ENCODE measurements around the gene TNS3.

TNS3 gene

DNA sequence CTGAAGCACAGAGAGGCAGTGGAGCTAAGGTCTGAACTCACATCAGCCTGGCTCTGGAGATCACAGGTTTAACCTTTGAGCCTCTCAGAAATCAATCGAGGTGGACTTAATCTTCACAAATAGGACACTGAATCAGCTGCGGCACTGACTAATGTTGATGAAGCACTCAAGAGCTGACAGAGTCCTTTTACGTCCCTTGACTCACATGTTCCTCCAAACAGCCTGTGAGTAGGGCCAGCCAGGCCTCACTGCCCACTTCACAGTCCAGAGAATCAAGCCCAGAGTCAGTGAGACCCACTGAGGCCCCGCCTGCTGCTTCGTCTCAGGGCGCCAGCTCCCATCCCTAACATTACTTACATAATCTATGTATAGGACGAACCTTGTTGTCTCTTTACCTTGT is 63.1 kb downstream of the TNS3 start:
- DNase-seq, result no peak

DNA sequence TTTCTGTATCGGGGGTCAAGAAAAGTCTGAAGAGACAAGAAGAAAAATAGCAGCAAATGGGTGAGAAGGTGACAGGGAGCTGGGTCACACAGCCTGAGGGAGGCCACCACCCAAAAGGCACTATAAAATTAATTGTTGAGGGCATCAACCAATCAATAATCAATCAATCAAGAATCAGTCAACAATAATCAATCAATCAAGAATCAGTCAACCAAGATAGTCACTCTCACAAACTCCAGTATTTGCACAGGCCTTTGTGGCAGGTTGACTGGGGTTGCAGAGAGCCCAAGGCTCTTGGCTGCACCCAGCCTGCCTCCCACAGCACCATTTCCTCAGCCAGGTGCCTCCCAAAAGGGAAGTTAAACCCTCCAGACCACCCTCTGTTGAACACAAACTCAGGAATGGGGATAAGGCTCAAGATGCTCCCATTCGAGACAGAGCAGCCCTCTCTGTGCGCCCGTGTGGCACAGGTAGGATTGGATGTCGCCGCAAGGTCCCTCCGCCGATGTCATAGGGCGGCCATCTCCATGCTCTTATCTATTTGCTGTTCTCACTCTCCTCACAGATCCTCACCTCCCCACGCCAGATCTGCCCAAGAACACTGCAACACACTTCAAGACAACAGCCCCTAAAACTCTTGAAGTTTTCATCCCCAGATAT is 64.0 kb downstream of the TNS3 start:
- DNase-seq, result no peak

DNA sequence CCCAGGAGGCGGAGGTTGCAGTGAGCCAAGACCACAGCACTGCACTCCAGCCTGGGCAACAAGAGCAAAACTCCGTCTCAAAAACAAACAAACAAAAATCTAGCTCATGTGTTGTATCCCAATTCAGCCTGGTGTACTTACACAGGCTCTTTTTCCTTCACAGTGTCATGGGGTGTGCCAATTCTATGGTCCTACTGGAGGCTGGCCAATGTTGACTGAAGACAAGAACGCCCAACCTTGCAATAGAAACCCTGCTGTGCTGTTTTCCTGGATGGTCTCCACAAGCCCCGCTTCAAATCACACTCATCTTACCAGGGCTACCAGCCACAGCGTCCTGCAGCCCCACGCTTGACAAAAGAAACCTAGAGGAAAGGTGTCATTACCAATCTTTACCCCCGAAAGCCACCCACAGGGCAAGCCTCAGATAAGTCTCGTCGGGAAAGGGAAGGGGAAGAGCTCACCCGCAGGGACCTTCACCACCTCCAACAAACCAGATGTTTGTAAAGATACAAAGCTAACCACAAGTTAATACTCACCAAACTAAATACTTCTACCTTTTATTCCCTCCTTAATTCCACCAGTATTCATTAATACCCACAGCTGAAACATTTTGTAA is 64.8 kb downstream of the TNS3 start:
- no peak for DNase-seq

DNA sequence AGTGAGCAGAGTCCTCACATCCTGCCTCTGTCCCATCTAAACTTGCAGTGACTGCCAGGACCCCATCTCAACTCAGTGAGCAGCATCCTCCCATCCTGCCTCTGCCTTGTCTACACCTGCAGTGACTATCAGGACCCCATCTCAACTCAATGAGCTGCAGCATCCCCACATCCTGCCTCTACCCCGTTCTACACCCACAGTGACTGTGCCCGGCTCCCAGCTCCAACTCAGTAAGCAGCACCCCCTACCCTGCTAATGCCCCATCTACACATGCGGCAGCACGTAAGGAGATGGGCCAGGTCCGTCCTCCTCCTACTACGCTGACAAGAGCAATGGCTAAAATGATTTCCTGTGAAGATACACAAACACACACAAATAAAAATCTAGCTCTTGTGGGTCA is 65.5 kb downstream of the TNS3 start:
- DNase-seq, result no peak

DNA sequence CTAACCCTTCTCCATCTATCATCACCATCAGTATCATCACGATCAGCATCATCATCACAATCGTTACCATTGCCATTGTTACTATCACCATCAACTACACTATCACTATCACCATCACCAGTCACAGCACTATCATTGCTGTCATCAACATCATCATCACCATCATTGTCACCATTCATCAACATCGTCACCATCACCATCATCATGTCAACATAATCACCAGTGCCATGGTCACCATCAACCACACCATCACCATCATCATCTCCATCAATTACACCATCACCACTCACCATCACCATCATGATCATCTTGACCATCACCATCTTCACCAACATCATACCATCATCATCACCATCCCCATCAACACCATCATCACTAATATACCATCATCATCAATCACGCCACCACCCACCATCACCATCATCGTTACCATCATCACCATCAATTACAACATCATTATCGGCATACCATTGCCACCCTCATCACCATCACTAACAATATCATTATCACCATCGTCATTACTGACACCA is 66.5 kb downstream of the TNS3 start:
- DNase-seq, result no peak

DNA sequence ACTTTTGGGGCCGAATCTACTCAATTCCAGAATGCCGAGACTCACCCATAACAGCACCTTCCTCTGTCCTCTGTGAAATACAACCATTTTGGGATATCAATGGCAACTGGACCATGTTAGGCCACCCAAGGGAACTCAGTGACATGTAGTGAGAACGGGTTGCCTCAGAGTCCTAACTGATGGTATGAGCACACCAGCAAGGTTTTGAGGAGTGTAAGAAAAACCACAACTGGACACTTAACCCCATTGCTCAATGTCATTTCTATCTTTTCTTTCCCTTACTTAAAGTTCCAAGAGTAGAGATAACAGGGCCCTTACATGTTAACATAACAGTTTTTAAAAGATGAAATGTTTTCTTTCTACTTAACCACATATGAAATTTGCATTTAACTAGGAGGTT is 67.1 kb downstream of the TNS3 start:
- no peak for DNase-seq

DNA sequence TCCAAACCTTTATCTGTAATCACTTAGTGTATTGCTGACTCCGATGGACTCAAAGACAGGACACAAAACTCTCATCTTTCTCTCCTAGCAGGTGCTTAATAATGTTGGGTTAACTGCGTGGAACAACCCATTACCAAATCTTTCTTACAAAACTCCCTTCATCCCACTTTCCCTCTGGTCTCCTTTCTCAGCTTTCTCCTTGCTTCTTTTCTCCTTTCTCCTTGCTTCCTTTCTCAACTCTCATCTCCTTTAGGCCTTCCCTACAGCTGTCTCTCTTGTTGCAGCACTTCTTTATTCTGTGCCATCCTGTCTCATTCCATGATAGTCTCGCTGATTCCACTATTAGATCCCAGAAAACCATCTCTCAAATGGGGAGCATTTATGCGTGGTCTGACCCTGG is 67.5 kb downstream of the TNS3 start:
- DNase-seq, result no peak

DNA sequence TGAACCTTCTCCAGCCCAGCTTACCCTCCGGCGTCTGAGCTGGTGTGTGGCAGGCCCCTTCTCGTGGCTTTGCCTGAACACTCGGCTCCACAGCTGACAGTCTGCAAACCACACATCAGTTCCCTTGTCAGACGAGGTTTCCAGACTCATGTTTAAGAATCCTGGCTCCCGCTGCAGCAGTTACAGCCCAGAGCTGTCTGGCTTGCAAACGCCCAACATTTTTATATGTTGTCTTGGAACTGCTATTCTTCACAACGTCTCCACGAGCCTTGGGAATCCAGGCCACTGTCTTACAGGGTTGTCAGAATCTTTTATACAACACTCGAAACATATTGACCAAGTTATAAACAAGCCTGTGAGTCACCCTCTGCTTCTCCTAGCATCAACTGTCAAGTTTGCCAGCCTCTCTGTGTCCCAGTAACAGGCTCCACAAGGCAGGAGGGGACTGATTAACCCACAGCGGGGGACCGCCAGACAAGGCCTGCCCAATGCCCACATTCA is 68.1 kb downstream of the TNS3 start:
- DNase-seq, result peak in 1 of 2 donors; percentile 30

DNA sequence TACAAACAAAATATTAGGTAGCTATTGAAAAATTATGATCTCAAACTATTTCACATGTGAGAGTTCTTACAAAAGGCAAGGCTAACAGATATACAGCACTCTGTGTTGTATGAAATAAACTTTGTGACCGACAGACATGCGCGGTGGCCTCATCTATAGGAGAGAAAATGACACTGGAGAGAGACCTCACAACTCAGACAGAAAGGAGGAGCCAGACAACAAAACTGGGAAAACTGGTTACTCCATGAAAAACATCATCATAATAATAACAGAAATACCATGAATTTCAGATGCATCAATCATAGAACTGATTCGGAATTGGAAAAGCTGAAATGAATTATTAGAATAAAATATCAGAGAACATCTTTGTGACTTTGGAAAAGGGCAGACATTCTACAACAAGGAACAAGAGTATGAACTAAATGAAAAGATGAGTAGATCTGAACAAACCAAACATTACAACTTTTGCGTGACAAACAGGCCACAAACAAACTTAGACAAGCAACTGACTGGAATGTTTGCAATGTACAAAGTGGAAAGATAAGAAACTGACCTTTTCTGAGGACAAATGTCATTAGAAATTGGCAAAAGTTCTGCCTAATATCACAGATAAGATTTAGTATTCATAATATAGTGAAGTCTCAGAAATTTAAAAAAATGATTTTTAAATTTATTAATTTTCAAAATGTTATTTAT is 69.3 kb downstream of the TNS3 start:
- no peak for DNase-seq

DNA sequence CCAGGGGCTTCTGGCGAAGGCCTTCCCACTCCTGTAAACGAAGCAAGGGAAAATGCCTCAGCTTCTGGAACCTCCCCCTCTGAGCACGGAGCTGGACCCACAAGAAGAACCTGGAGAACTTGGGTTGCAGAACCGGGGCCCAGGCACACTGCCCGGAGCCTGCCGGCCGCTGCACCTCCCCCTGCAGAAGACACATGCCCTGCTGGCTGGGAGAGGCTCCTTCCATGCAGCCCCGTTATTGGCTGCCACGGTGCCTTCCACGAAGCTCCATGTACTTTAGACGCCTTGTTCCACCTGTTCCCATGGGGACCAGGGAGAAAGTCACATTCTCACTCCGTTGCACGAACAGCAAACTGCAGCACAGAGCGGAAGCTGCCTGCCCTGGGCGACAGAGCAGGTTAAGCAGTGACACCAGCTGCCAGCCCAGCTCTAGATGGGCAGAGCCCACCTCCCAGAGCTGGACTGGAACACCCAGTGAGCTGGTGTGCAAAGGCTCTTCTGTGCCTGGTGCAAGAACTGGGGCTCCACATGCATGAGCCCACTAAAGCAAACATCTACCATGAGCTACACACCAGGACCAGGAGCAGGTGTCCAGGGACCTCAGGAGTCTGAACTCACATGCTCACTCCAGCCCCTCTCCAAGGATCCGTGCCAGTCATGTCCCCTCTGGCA is 70.1 kb downstream of the TNS3 start:
- no peak for DNase-seq

DNA sequence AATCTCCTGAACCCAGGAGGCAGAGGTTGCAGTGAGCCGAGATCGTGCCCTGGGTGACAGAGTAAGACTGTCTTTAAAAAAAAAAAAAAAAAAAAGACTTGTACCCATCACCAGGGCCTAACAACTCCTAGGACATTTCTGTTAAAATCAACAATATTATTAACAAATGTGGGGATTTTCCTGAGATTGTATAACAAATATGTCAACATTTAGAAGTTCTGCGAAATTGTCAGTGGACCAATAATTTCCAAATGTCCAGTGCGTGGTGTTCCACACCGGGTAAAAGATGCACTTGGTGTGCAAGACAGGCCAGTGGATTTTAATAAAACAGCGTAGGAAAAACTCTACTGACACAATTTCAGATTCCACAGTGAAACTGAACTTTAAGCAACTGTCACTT is 71.1 kb downstream of the TNS3 start:
- no peak for DNase-seq

DNA sequence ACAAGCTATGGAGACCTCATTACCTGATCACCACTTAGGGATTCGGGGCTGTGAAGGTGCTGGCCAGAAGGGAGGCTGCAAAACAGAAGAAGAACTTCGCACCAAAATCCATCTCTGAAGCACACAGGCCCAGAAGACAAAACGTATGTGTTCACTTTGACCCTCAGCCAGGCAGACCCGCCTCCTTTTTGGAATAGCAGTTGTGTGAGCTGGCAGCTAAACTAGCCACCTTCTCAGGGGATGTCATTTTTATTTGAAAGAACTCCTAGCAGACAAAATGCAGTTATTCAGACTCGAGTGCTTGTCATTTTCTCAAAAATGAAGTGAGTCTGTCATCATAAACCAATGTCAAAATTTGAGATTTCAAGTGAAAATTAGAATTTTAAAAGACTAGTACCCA is 71.7 kb downstream of the TNS3 start:
- no peak for DNase-seq

DNA sequence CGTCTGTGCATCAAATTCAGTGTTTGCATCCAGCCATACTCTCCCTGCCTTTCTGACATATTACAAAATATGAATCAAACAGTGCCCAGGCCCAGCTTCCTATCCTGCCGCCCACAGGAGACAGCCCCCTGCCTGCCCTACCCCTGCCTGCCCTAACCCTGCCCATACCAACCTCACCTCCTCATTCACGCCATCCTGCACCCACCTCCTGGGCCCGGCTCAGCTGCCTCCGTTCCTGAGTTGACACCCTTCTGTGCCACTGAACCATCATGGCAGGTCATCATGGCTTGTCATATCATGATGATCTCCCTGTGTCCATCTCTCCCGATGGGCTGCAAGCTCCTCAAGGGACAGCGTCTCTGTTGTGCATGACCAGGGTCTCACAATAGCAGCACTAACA is 72.3 kb downstream of the TNS3 start:
- no peak for DNase-seq

DNA sequence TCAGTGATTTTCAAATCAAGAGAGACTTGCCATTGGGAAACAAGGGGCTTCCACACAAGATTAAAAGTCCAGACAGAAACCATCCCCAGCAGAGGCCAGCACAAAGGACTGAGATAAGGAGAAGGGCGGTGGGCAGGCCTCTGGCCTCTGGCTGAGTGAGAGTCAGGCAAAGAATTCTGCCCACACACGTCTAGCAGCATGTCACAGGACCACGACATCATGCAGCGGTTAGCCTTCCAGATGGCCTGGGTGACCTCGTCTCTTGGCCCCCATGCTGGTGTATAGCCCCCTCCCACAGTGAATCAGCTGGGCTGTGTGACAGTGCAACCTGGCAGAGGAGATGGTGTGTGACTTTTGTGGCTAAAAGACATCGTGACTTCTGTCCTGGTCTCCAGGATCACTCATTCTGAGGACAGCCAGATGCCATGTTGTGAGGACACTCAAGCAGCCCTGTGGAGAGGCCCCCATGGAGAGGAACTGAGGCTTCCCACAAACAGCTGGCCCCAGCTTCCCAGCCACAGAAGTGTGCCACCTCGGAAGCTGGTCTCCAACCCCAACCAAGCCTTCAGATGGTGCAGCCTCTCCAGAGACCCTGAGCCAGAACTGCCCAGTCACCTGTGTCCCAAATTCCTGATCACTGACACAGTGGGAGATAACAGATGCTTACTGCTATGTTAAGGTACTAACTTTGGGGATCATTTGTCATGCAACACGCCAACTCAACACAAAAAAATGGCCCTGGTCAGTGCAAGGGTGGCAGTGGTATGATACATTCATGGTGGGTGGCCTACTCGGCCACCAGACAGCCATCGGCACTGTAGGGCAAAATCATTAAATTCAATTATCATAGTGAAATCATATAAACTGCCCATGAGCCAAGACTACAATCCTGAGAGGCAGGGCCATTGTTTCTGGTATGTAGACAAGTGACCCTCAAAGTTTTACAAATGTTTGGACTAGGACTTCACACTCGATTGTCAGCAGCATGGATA is 73.2 kb downstream of the TNS3 start:
- DNase-seq, result no peak

DNA sequence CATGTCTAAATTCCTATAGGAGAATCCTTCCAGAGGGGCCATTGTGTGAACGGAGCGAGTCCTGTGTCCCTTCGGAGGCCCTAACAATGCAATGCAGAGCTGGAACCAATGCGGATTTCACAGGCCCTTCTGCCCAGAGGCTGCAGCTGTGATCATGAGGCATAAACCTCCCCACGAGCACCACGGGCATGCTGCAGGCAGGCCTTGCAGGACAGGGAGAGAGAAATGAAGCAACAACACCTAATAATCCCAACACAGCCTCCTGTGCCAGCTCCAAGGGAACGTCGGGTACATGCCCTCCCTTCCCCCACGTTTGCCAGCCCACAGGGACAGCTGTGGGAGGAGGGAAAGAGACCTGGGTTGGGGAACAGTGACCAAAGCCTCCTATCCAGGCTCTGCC is 74.4 kb downstream of the TNS3 start:
- DNase-seq, result no peak

DNA sequence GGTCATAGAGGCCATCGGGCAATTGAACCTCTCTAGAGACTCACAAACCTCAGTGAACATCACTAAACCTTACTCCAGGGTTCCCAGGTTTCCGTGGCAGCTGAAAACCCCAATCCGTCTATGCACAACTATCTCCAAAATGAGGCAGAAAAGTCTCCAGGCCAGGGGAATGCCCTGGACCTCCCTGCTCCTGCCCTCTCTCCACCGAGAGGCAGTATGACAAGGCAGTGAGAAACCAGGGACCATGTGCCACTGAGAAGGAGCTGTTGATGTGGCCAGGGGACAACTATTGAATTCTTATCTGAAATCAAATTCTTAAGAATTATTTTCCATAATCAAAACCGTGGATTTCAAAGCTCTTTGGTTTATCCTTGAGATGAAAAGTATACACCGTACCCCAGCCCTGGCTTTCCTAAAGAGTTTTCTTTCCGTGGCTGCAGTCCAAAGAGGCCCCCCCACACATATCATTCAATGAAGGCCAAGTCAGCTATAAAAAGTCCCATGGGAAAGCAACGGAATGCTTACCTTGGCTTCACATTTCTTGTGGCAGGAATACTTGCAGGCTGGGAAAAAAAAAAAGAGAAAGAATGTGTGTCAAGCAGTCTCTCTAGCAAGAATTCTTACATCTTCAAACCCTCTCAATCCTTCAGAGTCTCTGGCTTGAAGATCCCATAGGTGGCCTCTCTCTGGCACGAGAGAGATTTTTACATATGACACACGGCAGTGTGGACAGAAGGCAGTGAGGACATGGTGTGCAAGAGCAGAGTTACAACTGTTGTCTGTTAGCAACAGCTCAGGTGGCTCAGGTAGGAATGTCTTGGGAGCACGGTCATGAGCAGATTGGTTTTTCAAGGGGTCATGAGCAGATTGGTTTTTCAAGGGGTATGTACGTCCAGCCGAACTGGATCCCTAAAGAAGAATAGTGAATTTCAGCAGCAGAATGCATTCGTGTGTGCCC is 75.2 kb downstream of the TNS3 start:
- DNase-seq, result no peak

DNA sequence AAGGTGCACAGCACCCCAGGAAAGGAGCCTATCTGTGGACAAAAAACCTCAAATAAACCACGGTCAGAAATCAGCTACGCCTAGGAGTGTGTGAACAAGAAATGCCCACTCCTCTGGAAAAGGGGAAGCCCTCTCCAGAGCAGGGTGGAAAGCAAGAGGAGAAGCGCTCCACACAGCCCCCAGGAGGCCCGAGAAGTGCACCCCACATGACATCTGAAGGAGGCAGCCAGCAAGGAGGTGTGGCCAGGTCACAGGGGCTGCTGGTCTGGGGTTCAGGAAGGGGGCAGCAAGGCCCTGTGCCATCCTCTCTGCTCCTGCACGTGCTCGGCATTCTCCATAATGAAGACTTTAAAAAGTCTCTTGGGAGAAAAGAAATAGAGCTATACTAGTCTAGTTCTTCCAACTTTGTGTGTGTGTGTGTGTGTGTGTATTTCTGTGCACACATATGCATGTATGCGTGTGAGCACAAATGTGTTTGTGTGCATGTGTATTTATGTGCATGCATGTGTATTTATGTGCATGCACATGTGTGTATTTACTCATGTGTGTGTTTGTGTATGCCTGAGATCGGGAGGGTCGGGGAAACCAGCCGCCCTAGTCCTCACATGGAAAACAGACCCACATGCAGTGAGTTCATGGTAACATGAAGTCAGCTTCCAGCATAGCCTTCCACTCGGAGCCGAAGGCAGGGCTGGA is 76.5 kb downstream of the TNS3 start:
- DNase-seq, result no peak

DNA sequence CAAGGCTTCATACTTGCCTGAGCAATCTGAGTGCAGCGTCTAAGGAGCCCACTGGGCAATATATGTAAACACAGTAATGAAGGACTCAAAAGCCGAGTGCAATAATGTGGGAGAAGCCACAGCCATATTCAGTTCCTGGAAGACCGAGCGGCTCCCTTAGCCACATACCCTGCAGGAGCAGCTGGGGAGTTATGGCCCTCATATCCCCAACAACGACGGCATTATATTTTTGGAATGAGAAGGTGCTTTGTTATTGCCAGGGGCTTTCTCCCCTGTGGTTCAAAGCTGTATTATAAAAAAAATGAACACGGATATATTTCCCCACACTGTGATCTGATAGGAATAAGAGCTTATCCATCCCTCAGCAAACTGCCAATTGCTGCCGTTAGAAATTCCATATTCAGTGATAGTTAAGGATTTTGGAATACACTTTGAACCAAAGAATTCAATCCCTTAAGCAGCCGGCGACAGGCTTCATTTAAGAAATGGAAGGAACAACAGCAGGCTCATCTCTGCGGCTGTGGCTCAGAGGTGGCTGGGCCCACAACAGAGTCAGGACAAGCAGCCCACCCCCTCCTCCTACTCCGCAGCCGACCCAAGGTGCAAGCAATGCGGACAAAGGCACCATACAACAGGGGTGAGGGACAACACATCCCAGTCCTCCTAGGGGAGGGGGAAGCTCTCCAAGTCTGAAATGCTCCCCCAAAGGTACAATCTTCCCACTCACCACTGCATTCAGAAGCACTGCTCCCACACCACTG is 77.2 kb downstream of the TNS3 start:
- no peak for DNase-seq

DNA sequence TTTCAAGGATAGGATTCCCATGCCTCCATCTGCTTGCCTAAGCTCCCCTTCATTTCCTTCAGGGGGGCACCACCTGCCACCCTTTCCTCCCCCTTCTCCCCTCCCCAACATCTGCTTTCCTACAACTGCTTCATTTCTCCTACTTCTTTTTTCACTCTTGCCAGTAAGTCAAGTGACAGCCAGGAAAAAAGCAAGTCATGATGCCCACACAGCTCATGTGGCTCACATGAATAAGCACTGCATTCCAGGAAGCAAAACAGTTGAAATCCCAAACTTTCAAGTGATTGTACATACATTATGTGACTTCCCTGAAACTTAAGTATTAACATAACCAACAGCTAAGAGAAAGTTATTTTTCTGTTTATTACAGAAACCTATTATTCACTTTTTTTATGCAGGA is 78.6 kb downstream of the TNS3 start:
- DNase-seq, result no peak
